BLaER1 treated with 17β-estradiol and CSF1 and Interleukin-3, amounts not matched to agents 10 nM and 100 nM (cell line): ENCODE results near the gene PRSS37.

Experiments used
- H3K27ac ChIP-seq, 11 experiments: shearing (Covaris generic); formaldehyde crosslinking; 2 replicates each; pipeline ENCODE4 v1.8.1; 2022
- H3K27me3 ChIP-seq, 11 experiments: shearing (Covaris generic); formaldehyde crosslinking; 2 replicates each; pipeline ENCODE4 v1.8.1; 2022
- H3K36me3 ChIP-seq, 11 experiments: shearing (Covaris generic); formaldehyde crosslinking; 2 replicates each; pipeline ENCODE4 v1.8.1; 2022
- H3K4me1 ChIP-seq, 10 experiments: shearing (Covaris generic); formaldehyde crosslinking; 2 replicates each; pipeline ENCODE4 v1.8.1; 2022
- H3K4me2 ChIP-seq, 11 experiments: shearing (Covaris generic); formaldehyde crosslinking; 2 replicates each; pipeline ENCODE4 v1.8.1; 2022
- H3K4me3 ChIP-seq, 10 experiments: shearing (Covaris generic); formaldehyde crosslinking; 2 replicates each; pipeline ENCODE4 v1.8.1; 2022
- H3K9ac ChIP-seq, 11 experiments: shearing (Covaris generic); formaldehyde crosslinking; 2 replicates each; pipeline ENCODE4 v1.8.1; 2022
- H3K9me3 ChIP-seq, 11 experiments: shearing (Covaris generic); formaldehyde crosslinking; replicated peaks in 1 of 11; 2 replicates each; pipeline ENCODE4 v1.8.1; 2022
- H4K20me1 ChIP-seq, 11 experiments: shearing (Covaris generic); formaldehyde crosslinking; 2 replicates each; pipeline ENCODE4 v1.8.1; 2022
- Cebpa-rat ChIP-seq, 11 experiments: shearing (Covaris generic); IDR thresholded peaks; 2 replicates each; pipeline ENCODE4 v1.8.1; 2022

The PRSS37 gene

DNA sequence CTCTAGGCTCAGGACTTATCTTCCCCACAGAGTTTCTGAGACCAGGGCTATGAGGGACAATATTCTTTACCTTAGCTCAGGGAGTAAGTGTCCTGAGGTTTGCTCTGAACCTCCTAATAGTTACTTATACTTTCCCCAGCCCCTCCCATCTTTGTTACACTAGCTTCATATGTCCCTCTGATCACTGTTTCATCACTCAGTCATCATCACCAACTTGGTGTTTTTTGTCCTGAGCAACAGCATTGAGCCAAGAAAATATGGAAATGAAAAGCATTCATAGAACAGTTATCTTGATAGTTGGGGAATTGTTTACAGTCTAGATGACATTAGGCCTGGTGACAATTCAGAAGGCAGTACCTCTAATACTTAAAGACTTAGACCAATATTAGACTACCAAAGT lies at the start of gene PRSS37:
Gene PRSS37, minus strand, starts transcription at position 101 of the 400 bp plus-strand sequence. CDS start 436 bp downstream, outside the sequence.
- no peak within 1 kb of the TSS for H3K4me3 ChIP-seq
- H3K4me1 ChIP-seq, result no peaks in the 10 kb centered on the region
- H3K9me3 ChIP-seq, result peaks cover 0 to 6% (median 0%) of the 10 kb centered on the region in 11 experiments; a peak in 2 of 22 replicates
- no peak for TF ChIP-seq Cebpa-rat (IDR thresholded peaks at IDR 0.05)
- no peak within 1 kb of the TSS for H3K4me2 ChIP-seq
- no peaks in the 10 kb centered on the region for H4K20me1 ChIP-seq
- H3K36me3 ChIP-seq, result no peaks in the 10 kb centered on the region
- H3K27ac ChIP-seq, result no peak within 1 kb of the TSS
- no peak within 1 kb of the TSS for H3K9ac ChIP-seq
- H3K27me3 ChIP-seq, result no peaks in the 10 kb centered on the region

DNA sequence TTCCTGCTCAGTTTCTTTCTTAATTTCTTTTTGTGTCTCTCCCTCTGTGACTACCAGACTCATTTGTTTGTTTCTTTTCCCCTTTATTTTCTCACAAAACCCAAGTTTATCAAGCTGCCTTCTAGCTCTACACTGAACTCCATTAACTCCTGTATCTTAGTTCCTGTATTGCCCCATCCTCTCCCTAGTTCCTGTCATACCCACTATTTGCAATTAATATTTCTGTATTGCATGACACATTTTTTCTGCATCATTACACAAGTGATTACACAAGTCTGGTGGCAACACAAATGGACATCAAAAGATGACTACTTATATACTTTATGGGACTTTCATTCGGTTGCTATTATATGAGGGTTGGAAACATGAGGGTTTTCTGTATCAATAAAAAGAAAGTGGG lies 48.0 kb upstream of the PRSS37 start:
- Histone ChIP-seq H4K20me1 (no peaks in the 10 kb centered on the region), H3K27ac (peak overlapping the region; percentile 40 to 79 (median 57); a peak in 17 of 22 replicates), H3K9ac (peak overlapping the region in 4 of 11 experiments; percentile 32 to 52 (median 40); a peak in 4 of 22 replicates), H3K4me2 (peak overlapping the region in 8 of 11 experiments; percentile 8 to 61 (median 32); a peak in 11 of 22 replicates), H3K4me3 (no peak overlapping the region), H3K27me3 (no peaks in the 10 kb centered on the region), H3K9me3 (peaks cover 0 to 46% (median 0%) of the 10 kb centered on the region in 11 experiments; a peak in 10 of 22 replicates), H3K4me1 (peaks cover 0 to 53% (median 11%) of the 10 kb centered on the region in 10 experiments; a peak in 13 of 20 replicates), H3K36me3 (no peaks in the 10 kb centered on the region)
- TF ChIP-seq Cebpa-rat (IDR thresholded peaks at IDR 0.05), result no peak; a peak in 1 of 22 replicates

DNA sequence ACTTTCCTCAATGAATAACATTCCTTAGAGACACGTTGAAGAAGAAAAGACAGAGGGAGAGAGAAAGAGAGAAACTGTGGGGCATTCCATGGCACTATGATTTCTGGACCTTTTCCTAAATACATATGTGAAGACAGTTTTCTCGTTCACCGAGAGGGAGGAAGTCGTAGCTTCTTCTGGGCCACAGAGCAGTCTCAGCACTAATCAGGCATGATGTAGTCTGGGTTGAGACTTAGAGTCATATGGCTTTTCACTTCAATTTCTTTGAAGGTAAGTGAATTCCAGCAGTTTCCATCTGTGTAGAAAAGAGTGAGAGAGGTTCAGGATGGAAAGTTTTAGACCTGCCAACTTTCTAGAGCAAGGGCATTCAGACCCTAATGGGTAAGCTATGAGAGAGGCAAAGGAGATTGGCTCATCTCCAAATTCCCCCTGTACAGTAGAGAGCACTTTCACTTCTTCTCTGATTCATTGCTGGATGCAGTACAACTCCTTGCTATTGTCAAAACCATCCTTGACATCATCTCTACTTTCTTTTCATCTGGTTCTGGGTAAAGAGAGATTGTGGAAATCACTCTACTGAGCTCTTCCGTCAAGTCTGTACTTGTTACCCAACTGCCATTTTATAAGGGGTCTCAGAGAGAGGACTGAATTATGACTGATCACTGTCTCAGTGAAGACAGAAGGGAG lies 43.4 kb upstream of the PRSS37 start:
- Histone ChIP-seq H3K9ac (no peak overlapping the region; a peak in 2 of 22 replicates), H3K4me2 (peak overlapping the region in 4 of 11 experiments; percentile 12 to 58 (median 34); a peak in 7 of 22 replicates), H3K27ac (peak overlapping the region in 3 of 11 experiments; percentile 1 to 36 (median 16); a peak in 5 of 22 replicates), H4K20me1 (no peaks in the 10 kb centered on the region), H3K9me3 (peaks cover 0 to 37% (median 8%) of the 10 kb centered on the region in 11 experiments; a peak in 16 of 22 replicates), H3K36me3 (no peaks in the 10 kb centered on the region), H3K27me3 (no peaks in the 10 kb centered on the region), H3K4me1 (peaks cover 0 to 43% (median 10%) of the 10 kb centered on the region in 10 experiments; a peak in 13 of 20 replicates), H3K4me3 (no peak overlapping the region)
- TF ChIP-seq Cebpa-rat (IDR thresholded peaks at IDR 0.05), result no peak

DNA sequence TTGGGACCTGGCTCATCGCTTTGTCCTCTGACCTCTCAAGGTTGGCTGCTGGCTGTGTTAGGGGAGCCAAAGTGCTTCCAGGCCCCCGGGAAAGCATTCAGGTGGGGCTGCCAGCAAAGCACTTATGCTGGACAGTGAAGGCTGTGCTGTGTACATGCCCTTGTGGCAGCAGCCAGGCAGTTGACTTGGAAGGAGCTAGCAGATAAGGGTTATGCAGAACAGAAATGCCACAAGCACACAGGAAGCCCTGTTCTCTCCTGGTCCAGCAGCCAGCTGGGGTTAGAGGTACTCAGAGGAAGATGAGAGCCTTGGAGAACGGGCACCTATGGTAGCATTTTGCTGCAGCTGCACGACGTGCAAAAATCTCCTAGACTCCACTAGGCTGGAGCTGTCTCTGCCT lies 39.7 kb upstream of the PRSS37 start:
- Histone ChIP-seq H3K27ac (no peak overlapping the region), H4K20me1 (no peaks in the 10 kb centered on the region), H3K27me3 (no peaks in the 10 kb centered on the region), H3K4me2 (no peak overlapping the region), H3K9ac (no peak overlapping the region), H3K4me3 (no peak overlapping the region), H3K36me3 (no peaks in the 10 kb centered on the region), H3K9me3 (peaks cover 0 to 21% (median 7%) of the 10 kb centered on the region in 11 experiments; a peak in 15 of 22 replicates), H3K4me1 (peaks cover 0 to 23% (median 0%) of the 10 kb centered on the region in 10 experiments; a peak in 8 of 20 replicates)
- TF ChIP-seq Cebpa-rat (IDR thresholded peaks at IDR 0.05), result no peak

GRCh38 chr7:141877365-141877764 lies 36.1 kb upstream of the PRSS37 start:
- H3K36me3 ChIP-seq, result no peaks in the 10 kb centered on the region
- H3K9me3 ChIP-seq, result peaks cover 0 to 14% (median 0%) of the 10 kb centered on the region in 11 experiments; a peak in 5 of 22 replicates
- H3K4me1 ChIP-seq, result peaks cover 0 to 12% (median 8%) of the 10 kb centered on the region in 10 experiments; a peak in 12 of 20 replicates
- no peaks in the 10 kb centered on the region for H4K20me1 ChIP-seq
- H3K4me3 ChIP-seq, result no peak overlapping the region
- no peak overlapping the region for H3K9ac ChIP-seq
- no peaks in the 10 kb centered on the region for H3K27me3 ChIP-seq
- H3K4me2 ChIP-seq, result no peak overlapping the region
- no peak overlapping the region for H3K27ac ChIP-seq
- no peak for TF ChIP-seq Cebpa-rat (IDR thresholded peaks at IDR 0.05)

DNA sequence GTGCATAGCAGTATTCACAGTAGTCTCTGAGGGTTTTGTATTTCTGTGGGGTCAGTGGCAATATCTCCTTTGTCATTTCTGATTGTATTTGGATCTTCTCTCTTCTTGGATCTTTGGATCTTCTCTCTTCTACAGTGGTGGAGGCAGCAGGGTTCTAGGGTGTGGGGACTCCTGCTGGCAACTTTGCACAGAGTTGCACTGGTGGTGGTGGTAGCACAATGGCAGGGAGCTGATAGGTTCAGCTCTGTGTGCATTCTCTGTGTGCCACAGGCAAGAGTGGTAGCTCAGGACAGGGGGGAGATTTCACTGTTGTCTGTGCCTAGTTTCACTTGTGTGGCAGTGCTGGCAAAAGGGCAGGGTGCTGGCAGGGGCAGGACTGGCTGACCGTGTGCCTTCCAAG lies 35.1 kb upstream of the PRSS37 start:
- no peaks in the 10 kb centered on the region for H4K20me1 ChIP-seq
- H3K4me3 ChIP-seq, result no peak overlapping the region
- no peaks in the 10 kb centered on the region for H3K36me3 ChIP-seq
- no peak overlapping the region for H3K9ac ChIP-seq
- no peak overlapping the region for H3K4me2 ChIP-seq
- H3K27me3 ChIP-seq, result no peaks in the 10 kb centered on the region
- peaks cover 0 to 13% (median 8%) of the 10 kb centered on the region in 10 experiments; a peak in 12 of 20 replicates for H3K4me1 ChIP-seq
- no peak for TF ChIP-seq Cebpa-rat (IDR thresholded peaks at IDR 0.05)
- peaks cover 0 to 22% (median 0%) of the 10 kb centered on the region in 11 experiments; a peak in 6 of 22 replicates for H3K9me3 ChIP-seq
- no peak overlapping the region for H3K27ac ChIP-seq

DNA sequence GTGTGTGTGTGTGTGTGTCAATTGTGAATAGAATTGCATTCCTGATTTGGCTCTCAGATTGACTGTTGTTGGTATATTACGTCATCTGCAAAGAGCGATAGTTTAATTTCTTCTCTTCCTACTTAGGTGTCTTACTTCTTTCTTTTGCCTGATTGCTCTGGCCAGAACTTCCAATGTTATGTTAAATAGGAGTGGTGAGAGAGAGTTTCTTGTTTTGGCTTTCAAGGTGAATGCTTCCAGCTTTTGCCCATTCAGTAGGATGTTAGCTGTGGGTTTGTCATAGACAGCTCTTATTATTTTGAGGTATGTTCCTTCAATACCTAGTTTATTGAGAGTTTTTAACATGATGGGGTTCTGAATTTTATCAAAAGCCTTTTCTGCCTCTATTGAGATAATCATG lies 34.2 kb upstream of the PRSS37 start:
- TF ChIP-seq Cebpa-rat (IDR thresholded peaks at IDR 0.05), result no peak
- Histone ChIP-seq H3K27me3 (no peaks in the 10 kb centered on the region), H3K4me3 (no peak overlapping the region), H3K36me3 (no peaks in the 10 kb centered on the region), H3K9ac (no peak overlapping the region), H3K4me1 (peaks cover 0 to 13% (median 8%) of the 10 kb centered on the region in 10 experiments; a peak in 12 of 20 replicates), H4K20me1 (no peaks in the 10 kb centered on the region), H3K27ac (no peak overlapping the region), H3K9me3 (peaks cover 0 to 26% (median 4%) of the 10 kb centered on the region in 11 experiments; a peak in 14 of 22 replicates), H3K4me2 (no peak overlapping the region)

GRCh38 chr7:141874787-141875186 lies 33.5 kb upstream of the PRSS37 start:
- H3K4me2 ChIP-seq, result no peak overlapping the region
- peaks cover 0 to 13% (median 8%) of the 10 kb centered on the region in 10 experiments; a peak in 12 of 20 replicates for H3K4me1 ChIP-seq
- H3K9me3 ChIP-seq, result peaks cover 0 to 33% (median 8%) of the 10 kb centered on the region in 11 experiments; a peak in 15 of 22 replicates

GRCh38 chr7:141872931-141873330 lies 31.6 kb upstream of the PRSS37 start:
- peak overlapping the region in 2 of 11 experiments; percentile 18 to 44; a peak in 1 of 22 replicates for H3K27ac ChIP-seq
- H3K27me3 ChIP-seq, result no peaks in the 10 kb centered on the region
- peak overlapping the region in 8 of 11 experiments; percentile 21 to 57 (median 43); a peak in 14 of 22 replicates for H3K4me2 ChIP-seq
- H3K36me3 ChIP-seq, result no peaks in the 10 kb centered on the region
- H3K9me3 ChIP-seq, result peaks cover 2 to 27% (median 10%) of the 10 kb centered on the region in 11 experiments; a peak in 15 of 22 replicates
- H4K20me1 ChIP-seq, result no peaks in the 10 kb centered on the region
- no peak for TF ChIP-seq Cebpa-rat (IDR thresholded peaks at IDR 0.05)
- H3K4me1 ChIP-seq, result peaks cover 0 to 13% (median 8%) of the 10 kb centered on the region in 10 experiments; a peak in 12 of 20 replicates
- H3K4me3 ChIP-seq, result no peak overlapping the region
- no peak overlapping the region for H3K9ac ChIP-seq

More at GRCh38 chr7:141874787-141875186, 33.5 kb upstream of the PRSS37 start:
- H3K36me3 ChIP-seq, result no peaks in the 10 kb centered on the region
- H3K27me3 ChIP-seq, result no peaks in the 10 kb centered on the region
- no peak overlapping the region for H3K27ac ChIP-seq
- H3K4me3 ChIP-seq, result no peak overlapping the region
- no peak overlapping the region for H3K9ac ChIP-seq
- TF ChIP-seq Cebpa-rat (IDR thresholded peaks at IDR 0.05), result no peak
- no peaks in the 10 kb centered on the region for H4K20me1 ChIP-seq
